Thyroid gland (tissue), 4 donors: ENCODE measurements around the gene SPATA2L. TPM values are rescaled to one million over a fixed set of nuclear protein-coding genes. Genes with fewer than 3 reads are reported as not detected.

Source experiments
- DNase-seq, 2 donors: peaks; one replicate each; pipeline ENCODE4 v3.0.0-alpha.2; 2019
- H3K27ac ChIP-seq, 3 donors: fragments of 200-600 bp; sonication (generic); 1 replicate in 2 of 3; 2 replicates in 1 of 3; pipeline ENCODE4 v1.5.1; 2016 to 2019; ENCODE audit warnings: mild to moderate bottlenecking in 1 of 3, moderate library complexity in 1 of 3
- H3K27me3 ChIP-seq: fragments of 200-600 bp; sonication (generic); one replicate; pipeline ENCODE4 v1.5.1; 2019
- H3K36me3 ChIP-seq, 2 donors: fragments of 200-600 bp; sonication (generic); one replicate each; pipeline ENCODE4 v1.5.1; 2016 to 2019
- H3K4me1 ChIP-seq, 2 donors: fragments of 200-600 bp; sonication (generic); one replicate each; pipeline ENCODE4 v1.5.1; 2017 to 2019
- H3K4me3 ChIP-seq, 3 donors: fragments of 200-600 bp; sonication (generic); replicated peaks in 1 of 3; 1 replicate in 2 of 3; 2 replicates in 1 of 3; pipeline ENCODE4 v1.5.1; 2016; ENCODE audit warnings: mild to moderate bottlenecking in 1 of 3
- H3K9me3 ChIP-seq: fragments of 200-600 bp; sonication (generic); one replicate; pipeline ENCODE4 v1.5.1; 2017
- POLR2A ChIP-seq, 2 donors: fragments of 450-650 bp; IDR thresholded peaks; one replicate each; pipeline ENCODE4 v1.6.1; 2017; ENCODE audit warnings: antibody characterized with exemption in 2 of 2, mild to moderate bottlenecking in 2 of 2, moderate library complexity in 1 of 2
- WGBS, 2 donors: methylation state at CpG; one replicate each; pipeline ENCODE4 v1.1.5; 2017; 5-methylcytosine and 5-hydroxymethylcytosine counted together
- intact Hi-C: fragments of 100-400 bp; cut with DNase I; formaldehyde crosslinking; loops from one replicate; pipeline ENCODE4 v1.15.1; 2023
- total RNA-seq, 4 donors: library from RNA; depleted of rRNA; stranded (reverse); fragments of >200 nt; gene quantifications; one replicate each; pipeline ENCODE4 v1.2.3, GENCODE V29; 2016
- TF ChIP-seq, protein P1 (sequence below), 6 experiments: fragments of 200-600 bp in 3 of 6; fragments of 450-650 bp in 3 of 6; sonication (generic) in 3 of 6; IDR thresholded peaks; one replicate each; pipeline ENCODE4 v1.5.1; 2016 to 2019; ENCODE audit warnings: antibody characterized with exemption in 6 of 6, mild to moderate bottlenecking in 2 of 6, inconsistent platforms in 1 of 6, moderate library complexity in 1 of 6

SPATA2L gene
- total RNA-seq, 4 donors from 2014 or later, result 22.4 to 31.9 (median 27.7) TPM

GRCh38 chr16:89711601-89712273, 10.2 kb upstream of the SPATA2L start:
- 4 to 7% methylated on average over 10 of the region's 48 CpGs for WGBS, 2 donors
- Histone ChIP-seq H3K27ac (no peak overlapping the region), H3K27me3 (no peaks in the 10 kb centered on the region), H3K4me3 (no peak overlapping the region), H3K36me3 (no peaks in the 10 kb centered on the region), H3K4me1 (peaks cover 7 to 10% of the 10 kb centered on the region in 2 donors), H3K9me3 (no peaks in the 10 kb centered on the region)
- DNase-seq, result peak in 1 of 2 donors; percentile 21
- TF ChIP-seq, protein P1, sequence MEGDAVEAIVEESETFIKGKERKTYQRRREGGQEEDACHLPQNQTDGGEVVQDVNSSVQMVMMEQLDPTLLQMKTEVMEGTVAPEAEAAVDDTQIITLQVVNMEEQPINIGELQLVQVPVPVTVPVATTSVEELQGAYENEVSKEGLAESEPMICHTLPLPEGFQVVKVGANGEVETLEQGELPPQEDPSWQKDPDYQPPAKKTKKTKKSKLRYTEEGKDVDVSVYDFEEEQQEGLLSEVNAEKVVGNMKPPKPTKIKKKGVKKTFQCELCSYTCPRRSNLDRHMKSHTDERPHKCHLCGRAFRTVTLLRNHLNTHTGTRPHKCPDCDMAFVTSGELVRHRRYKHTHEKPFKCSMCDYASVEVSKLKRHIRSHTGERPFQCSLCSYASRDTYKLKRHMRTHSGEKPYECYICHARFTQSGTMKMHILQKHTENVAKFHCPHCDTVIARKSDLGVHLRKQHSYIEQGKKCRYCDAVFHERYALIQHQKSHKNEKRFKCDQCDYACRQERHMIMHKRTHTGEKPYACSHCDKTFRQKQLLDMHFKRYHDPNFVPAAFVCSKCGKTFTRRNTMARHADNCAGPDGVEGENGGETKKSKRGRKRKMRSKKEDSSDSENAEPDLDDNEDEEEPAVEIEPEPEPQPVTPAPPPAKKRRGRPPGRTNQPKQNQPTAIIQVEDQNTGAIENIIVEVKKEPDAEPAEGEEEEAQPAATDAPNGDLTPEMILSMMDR (IDR thresholded peaks at IDR 0.05), result no peak
- TF ChIP-seq POLR2A (IDR thresholded peaks at IDR 0.05), result no peak
- intact Hi-C loops, result no loop called here

- Histone ChIP-seq H3K4me1 (peaks cover 7 to 10% of the 10 kb centered on the region in 2 donors), H3K4me3 (no peak overlapping the region), H3K27ac (no peak overlapping the region), H3K36me3 (no peaks in the 10 kb centered on the region), H3K9me3 (no peaks in the 10 kb centered on the region), H3K27me3 (no peaks in the 10 kb centered on the region)
- WGBS, 2 donors, result 79 to 90% methylated on average over 37 to 38 of the region's 63 CpGs
- DNase-seq, result no peak
- intact Hi-C loops, result no loop called here
- TF ChIP-seq, protein P1 (IDR thresholded peaks at IDR 0.05), result no peak
- no peak for TF ChIP-seq POLR2A (IDR thresholded peaks at IDR 0.05)
Observed at GRCh38 chr16:89710709-89711564, 9.4 kb upstream of the SPATA2L start.

- WGBS, 2 donors, result 88% methylated on average over 18 to 19 of the region's 19 CpGs
- H3K4me1 ChIP-seq, result peaks cover 7 to 10% of the 10 kb centered on the region in 2 donors
- no peak for DNase-seq
- H3K4me3 ChIP-seq, result no peak overlapping the region
- H3K27ac ChIP-seq, result no peak overlapping the region
- intact Hi-C loops, result loop anchor here (5.0 to 10.0 kb wide), 2 partner anchors 82 to 155 kb away; no protein-coding TSS in a partner anchor
- TF ChIP-seq, protein P1 (IDR thresholded peaks at IDR 0.05), result no peak
- no peak for TF ChIP-seq POLR2A (IDR thresholded peaks at IDR 0.05)
- no peaks in the 10 kb centered on the region for H3K9me3 ChIP-seq
- H3K36me3 ChIP-seq, result no peaks in the 10 kb centered on the region
- H3K27me3 ChIP-seq, result no peaks in the 10 kb centered on the region
Observed at GRCh38 chr16:89709716-89710432, 8.4 kb upstream of the SPATA2L start.

GRCh38 chr16:89709166-89709565, 7.7 kb upstream of the SPATA2L start:
- intact Hi-C loops, result loop anchor here (5.0 to 10.0 kb wide), 2 partner anchors 83 to 156 kb away; no protein-coding TSS in a partner anchor
- TF ChIP-seq, protein P1 (IDR thresholded peaks at IDR 0.05), result no peak
- TF ChIP-seq POLR2A (IDR thresholded peaks at IDR 0.05), result no peak
- Histone ChIP-seq H3K4me1 (peaks cover 7 to 10% of the 10 kb centered on the region in 2 donors), H3K27me3 (no peaks in the 10 kb centered on the region), H3K9me3 (no peaks in the 10 kb centered on the region), H3K36me3 (no peaks in the 10 kb centered on the region), H3K4me3 (no peak overlapping the region), H3K27ac (no peak overlapping the region)
- WGBS, 2 donors, result 77 to 87% methylated on average over 4 of the region's 10 CpGs
- DNase-seq, result no peak
